H7 (cell line): Measurements from ENCODE around the gene NPHP4. TPM values are rescaled to one million over a fixed set of nuclear protein-coding genes. Genes with fewer than 3 reads are reported as not detected.

Experiments
- DNase-seq: peaks from one replicate; pipeline ENCODE4 v3.0.0; 2012
- H3K27me3 ChIP-seq: 2 replicates; pipeline ENCODE4 v1.6.0; 2011; ENCODE audit warnings: mild to moderate bottlenecking, low read length; ENCODE audit not compliant: control insufficient read depth, insufficient read depth
- H3K36me3 ChIP-seq: replicated peaks from 2 replicates; pipeline ENCODE4 v1.5.1; 2011; ENCODE audit warnings: low read length; ENCODE audit not compliant: control insufficient read depth, insufficient read depth
- H3K4me3 ChIP-seq: 2 replicates; pipeline ENCODE4 v1.5.1; 2011; ENCODE audit warnings: low read depth, mild to moderate bottlenecking, control low read depth, low read length, moderate library complexity; ENCODE audit not compliant: insufficient read depth
- total RNA-seq: library from RNA; depleted of rRNA; stranded (reverse); fragments of >200 nt; shearing (Covaris generic); gene quantifications from 2 replicates; pipeline ENCODE4 v1.2.3, GENCODE V29; 2014

NPHP4 gene
- total RNA-seq, 1 experiment from 2014 or later, result 22.1 TPM

GRCh38 chr1:6012529-6013318 is 20.5 kb upstream of the NPHP4 start:
- Histone ChIP-seq H3K27me3 (no peaks in the 10 kb centered on the region), H3K4me3 (no peak overlapping the region), H3K36me3 (no peaks in the 10 kb centered on the region)
- DNase-seq, result peak; percentile 21

- DNase-seq, result no peak
- no peak overlapping the region for H3K4me3 ChIP-seq
- H3K27me3 ChIP-seq, result no peaks in the 10 kb centered on the region
- H3K36me3 ChIP-seq, result no peaks in the 10 kb centered on the region
Observed at GRCh38 chr1:6011946-6012258, 19.7 kb upstream of the NPHP4 start.

- Histone ChIP-seq H3K4me3 (no peak overlapping the region), H3K36me3 (no peaks in the 10 kb centered on the region), H3K27me3 (no peaks in the 10 kb centered on the region)
- no peak for DNase-seq
Observed at GRCh38 chr1:6011161-6011945, 19.1 kb upstream of the NPHP4 start.

- Histone ChIP-seq H3K4me3 (no peak overlapping the region), H3K36me3 (no peaks in the 10 kb centered on the region), H3K27me3 (no peaks in the 10 kb centered on the region)
- peak; percentile 67 for DNase-seq
Observed at GRCh38 chr1:6010554-6010953, 18.3 kb upstream of the NPHP4 start.

DNA sequence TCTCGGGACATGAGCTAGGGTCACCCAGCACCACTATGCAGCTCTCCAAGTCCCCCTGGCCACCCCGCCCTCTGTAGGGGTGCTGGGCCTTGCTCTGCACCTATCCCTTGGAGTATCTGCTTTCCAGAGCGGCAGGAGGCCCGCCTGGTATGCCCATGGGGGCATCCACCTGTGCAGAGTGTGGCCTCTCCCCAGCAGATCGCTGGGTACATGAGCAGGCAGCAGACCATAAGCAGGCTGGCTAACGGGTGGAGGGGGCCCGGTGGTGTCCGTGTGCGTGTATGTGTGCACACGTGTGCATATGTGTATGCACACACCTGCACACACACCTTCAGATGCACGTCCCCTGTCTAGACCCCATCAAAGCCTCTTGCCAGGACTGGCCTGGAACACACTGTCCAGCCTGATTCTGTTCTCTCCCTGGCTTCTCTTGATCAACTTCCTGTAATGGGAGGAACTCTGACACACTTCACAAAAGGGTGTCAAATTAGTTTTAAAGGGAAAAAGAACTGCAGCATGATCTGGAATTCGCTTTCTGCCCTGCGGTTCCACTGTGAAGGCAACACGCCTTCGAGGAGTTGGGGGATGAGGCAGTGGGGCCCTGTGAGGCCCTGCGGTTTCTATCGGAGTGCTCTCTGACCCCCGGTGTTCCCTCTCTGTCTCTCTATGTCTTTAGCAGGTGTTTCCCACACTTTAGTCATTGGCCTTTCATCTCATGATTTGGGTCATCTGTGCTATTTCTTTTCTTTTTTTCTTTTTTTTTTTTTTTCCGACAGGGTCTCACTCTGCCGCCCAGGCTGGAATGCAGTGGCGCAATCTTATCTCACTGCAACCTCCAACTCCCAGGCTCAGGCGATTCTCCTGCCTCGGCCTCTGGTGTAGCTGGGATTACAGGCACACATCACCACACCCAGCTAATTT is 17.2 kb upstream of the NPHP4 start:
- no peak overlapping the region for H3K4me3 ChIP-seq
- DNase-seq, result no peak
- no peaks in the 10 kb centered on the region for H3K27me3 ChIP-seq
- H3K36me3 ChIP-seq, result no peaks in the 10 kb centered on the region

- no peaks in the 10 kb centered on the region for H3K36me3 ChIP-seq
- H3K4me3 ChIP-seq, result no peak overlapping the region
- no peak for DNase-seq
- H3K27me3 ChIP-seq, result no peaks in the 10 kb centered on the region
Observed at GRCh38 chr1:6008696-6009095, 16.5 kb upstream of the NPHP4 start.

GRCh38 chr1:6008084-6008415 is 15.8 kb upstream of the NPHP4 start:
- H3K4me3 ChIP-seq, result no peak overlapping the region
- no peaks in the 10 kb centered on the region for H3K27me3 ChIP-seq
- DNase-seq, result no peak
- H3K36me3 ChIP-seq, result no peaks in the 10 kb centered on the region

- Histone ChIP-seq H3K36me3 (no peaks in the 10 kb centered on the region), H3K27me3 (no peaks in the 10 kb centered on the region), H3K4me3 (no peak overlapping the region)
- DNase-seq, result peak; percentile 83
Observed at GRCh38 chr1:6007318-6008083, 15.3 kb upstream of the NPHP4 start.

GRCh38 chr1:6006882-6007281 is 14.7 kb upstream of the NPHP4 start:
- Histone ChIP-seq H3K27me3 (no peaks in the 10 kb centered on the region), H3K4me3 (no peak overlapping the region), H3K36me3 (no peaks in the 10 kb centered on the region)
- DNase-seq, result peak; percentile 61

- H3K36me3 ChIP-seq, result no peaks in the 10 kb centered on the region
- DNase-seq, result peak; percentile 72
- no peaks in the 10 kb centered on the region for H3K27me3 ChIP-seq
- H3K4me3 ChIP-seq, result no peak overlapping the region
Observed at GRCh38 chr1:6005276-6005917, 13.2 kb upstream of the NPHP4 start.

DNA sequence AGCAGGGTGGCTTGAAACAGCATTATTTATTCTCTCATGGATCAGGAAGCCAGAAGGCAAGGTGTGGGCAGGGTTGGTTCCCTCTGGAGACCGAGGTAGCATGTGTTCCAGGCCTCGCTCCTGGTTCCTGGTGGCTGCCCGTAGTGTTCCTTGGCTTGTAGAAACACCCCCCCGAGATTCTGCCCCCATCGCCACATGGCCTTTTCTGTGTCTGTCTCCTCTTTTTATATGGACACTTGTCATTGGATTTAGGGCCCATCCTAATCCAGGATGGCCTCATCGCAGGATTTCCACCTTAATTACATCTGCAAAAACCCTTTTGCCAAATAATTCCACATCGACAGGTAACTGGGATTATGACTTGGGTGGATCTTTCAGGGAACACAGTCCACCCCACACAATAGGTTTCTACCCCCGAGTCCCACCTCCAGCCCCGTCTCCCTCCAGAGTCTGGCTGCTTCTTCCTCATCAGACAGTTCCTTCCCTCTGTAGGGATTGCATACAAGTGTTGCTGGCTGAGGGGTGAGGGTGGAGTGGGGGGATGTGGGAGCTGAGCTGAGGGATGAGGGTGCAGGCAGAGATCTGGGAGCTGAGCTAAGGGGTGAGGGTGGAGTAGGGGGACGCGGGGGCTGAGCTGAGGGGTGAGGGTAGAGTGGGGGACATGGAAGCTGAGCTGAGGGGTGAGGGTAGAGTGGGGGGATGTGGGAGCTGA is 12.3 kb upstream of the NPHP4 start:
- DNase-seq, result no peak
- Histone ChIP-seq H3K4me3 (no peak overlapping the region), H3K36me3 (no peaks in the 10 kb centered on the region), H3K27me3 (no peaks in the 10 kb centered on the region)

- Histone ChIP-seq H3K27me3 (no peaks in the 10 kb centered on the region), H3K4me3 (no peak overlapping the region), H3K36me3 (no peaks in the 10 kb centered on the region)
- peak; percentile 87 for DNase-seq
Observed at GRCh38 chr1:6003568-6004411, 11.6 kb upstream of the NPHP4 start.
